ENCODE data around the gene TNPO1.

Gene TNPO1

GRCh38 chr5:72936893-72937292, 120.4 kb downstream of the TNPO1 start:
- DNase-seq, result no peak

DNA sequence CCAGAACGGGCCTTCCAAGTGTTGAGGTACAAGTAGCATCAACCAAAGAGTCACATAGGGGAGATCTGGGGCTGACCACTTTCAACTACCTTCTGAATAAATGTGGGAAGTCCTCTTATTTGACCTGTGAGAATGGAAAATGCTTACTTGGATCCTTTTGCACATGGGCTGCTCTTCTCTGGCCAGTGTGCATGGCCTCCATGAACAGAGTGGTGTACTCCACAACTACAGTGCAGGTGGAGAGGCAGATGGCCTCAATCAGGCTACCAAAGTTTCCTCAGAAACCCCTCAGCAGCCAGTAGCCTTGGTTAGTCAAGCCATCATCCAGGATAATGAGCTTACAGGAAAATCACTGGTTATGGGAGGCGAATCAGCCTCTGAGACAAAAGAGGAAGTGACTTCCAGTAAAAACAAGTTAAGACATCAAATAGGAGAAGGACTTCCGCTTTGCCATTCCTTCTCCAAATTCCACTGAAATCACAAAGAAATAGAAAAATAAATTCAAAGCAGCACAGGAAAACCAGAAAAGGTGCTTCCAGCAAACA, 121.1 kb downstream of the TNPO1 start:
- no peak for DNase-seq

- DNase-seq, result peak in 1 of 2 donors; percentile 13
Measured at GRCh38 chr5:72938206-72938605, 121.7 kb downstream of the TNPO1 start.

- no peak for DNase-seq
Measured at GRCh38 chr5:72940082-72940481, 123.6 kb downstream of the TNPO1 start.

DNA sequence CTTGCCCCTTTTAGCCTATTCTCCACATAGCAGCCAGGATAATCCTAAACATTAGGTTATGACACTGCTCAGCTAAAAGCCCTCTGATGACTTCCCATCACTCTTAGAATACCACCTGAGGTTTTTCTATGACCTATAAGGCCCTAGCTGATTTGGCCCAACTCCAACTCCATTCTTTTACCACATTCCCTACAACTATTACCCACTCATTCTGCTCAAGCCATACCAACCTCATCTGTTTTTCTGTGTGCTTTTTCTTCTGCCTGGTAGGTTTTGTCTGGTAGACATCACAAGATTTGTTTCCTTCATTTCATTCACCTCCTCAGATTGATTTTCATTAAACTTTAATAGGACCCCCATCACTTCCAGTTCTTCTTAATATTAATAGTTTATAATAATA, 126.8 kb downstream of the TNPO1 start:
- DNase-seq, result no peak

DNA sequence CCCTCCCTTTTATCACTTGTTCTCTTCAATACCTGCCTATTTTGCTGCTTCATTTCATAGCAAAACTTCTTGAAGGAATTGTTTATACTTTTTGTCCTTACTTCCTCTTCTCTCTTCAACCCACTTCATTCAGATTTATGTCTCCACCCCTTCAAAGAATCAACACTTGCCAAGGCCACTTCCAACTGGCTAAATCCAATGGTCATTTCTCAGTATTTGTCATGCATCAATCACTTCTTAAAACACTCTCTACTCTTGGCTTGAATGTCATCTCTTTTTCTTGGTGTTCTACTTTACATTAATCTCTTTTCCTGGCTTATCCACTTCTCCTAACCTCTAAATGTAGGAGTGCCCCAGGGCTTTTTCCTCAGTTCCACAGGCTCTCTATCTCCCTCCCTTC, 131.0 kb downstream of the TNPO1 start:
- DNase-seq, result no peak

- no peak for DNase-seq
Measured at GRCh38 chr5:72949481-72949880, 133.0 kb downstream of the TNPO1 start.

DNA sequence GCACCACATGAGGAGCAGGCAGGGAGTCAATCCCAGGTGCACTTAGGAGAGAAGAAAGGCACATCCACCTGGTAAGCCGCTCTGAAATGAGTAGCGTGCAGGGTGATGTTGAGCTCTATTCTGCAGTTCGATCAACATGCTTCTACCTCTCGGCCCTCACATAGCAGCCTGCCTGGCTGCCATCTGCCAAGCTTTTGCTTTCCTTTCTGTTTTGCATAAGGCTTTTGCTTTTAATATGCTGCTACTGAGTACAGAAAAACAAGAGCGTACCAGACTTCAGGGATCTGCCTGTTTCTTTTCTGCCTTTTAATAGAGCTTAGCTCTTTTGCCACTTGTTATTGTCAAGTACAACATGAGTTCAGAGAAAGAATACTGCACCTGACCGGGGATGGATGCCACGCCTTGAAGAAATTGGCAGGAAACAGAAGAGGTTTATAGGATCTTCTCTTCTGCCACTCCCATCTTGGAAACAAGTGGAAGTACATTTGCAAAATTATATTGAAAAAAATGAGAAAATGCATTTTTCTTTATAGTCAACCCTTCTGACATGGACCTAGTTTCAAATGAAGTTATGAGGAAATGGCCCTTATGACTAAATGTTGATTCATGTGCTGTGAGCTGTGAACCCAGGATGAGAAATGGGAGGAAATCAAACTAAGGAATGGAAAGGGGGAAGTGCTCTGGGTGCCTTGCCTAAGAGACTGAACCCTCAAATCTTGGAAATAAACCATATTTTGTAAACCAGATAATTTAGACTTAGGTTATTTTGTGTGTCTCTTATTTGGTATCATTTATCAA, 135.4 kb downstream of the TNPO1 start:
- DNase-seq, result peak in 1 of 2 donors; percentile 14

DNA sequence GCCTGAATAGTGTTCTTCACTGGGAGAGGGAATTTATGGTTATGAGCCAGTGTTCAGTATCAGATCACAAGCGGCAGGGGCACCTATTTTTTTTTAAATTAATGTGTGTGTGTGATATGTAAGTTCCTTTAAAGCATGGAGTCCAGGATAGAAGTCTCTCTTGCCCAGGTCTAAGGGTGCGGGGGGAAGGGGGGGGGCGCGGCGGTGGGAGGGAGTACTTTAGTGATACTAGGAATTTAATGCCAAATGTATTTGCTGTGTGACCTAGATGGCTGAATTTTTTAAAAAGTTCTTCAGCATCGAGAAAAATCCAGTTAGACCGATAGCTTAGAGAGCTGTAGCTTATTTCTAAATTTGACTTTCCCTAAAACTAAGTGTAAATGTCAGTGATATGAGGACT, 137.9 kb downstream of the TNPO1 start:
- DNase-seq, result no peak

- no peak for DNase-seq
Measured at GRCh38 chr5:72955143-72955767, 138.8 kb downstream of the TNPO1 start.

GRCh38 chr5:72955768-72956323, 139.4 kb downstream of the TNPO1 start, which contains the start of gene FCHO2:
Gene FCHO2 (plus strand): TSS chr5:72956041. CDS start chr5:72956097, 56 bp downstream.
- peak; percentile 93 to 95 for DNase-seq

DNA sequence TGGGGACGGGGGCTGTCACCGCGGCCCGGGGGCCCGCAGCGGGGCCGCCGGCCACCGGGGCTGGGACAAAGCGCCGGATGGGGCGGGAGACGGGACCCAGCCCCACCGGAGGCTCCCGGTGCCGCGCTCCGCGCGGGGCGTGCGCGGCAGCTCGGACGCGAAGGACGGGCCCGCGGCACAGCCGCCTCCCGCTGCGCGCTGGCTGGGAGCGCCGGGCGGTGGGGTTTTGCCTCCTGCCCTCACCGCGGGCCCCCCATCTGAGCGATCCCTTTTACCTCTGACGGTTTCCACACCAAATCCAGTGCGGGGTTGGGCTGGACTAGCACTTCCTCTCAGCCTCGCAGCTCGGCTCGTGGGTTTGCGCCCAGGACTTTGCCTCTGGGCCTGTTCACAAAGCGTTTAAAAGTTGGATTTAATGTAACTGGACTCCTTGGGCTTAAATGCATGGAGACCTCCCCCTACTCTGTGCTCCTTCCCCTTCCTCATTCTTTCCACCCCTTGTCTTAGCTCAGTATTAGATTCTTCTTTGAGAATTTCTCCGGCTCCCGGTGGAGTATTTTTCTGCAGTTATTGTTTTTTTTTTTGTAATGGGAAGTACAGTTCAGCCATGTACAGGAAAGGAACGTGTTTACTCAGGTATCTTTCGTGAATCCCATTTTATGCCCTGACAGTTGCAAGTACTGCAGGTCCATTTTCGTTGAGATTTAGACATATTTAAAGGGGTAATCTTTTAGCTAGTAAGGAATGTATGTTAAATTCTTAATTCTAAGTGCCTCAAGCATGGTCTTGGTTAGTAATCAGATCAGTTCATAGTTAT, 140.1 kb downstream of the TNPO1 start:
- DNase-seq, result peak; percentile 26 to 28

DNA sequence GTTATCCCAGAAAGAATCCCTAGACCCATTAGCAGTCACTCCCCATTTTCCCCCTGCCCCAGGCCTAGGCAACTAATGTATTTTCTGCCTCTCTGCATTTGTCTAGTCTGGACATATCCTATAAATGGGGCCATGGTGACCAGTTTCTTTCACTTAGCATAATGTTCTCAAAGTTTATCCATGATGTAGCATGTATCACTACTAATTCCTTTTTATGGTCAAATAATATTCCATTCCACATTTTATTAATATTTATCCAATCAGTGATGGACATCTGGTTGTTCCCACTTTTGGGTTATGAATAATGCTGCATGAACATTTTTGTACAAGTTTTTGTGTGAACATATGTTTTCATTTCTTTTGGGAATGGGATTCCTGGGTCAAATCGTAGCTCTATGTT, 140.9 kb downstream of the TNPO1 start:
- DNase-seq, result no peak

GRCh38 chr5:72959257-72959656, 142.8 kb downstream of the TNPO1 start:
- DNase-seq, result no peak

Data from CD4-positive, alpha-beta T cell treated with Interleukin-4 for 1 hour (primary cell).